Measurements from ENCODE around the gene AUTS2.

AUTS2 gene

GRCh38 chr7:70402069-70402468, 803.8 kb downstream of the AUTS2 start:
- Histone ChIP-seq H3F3A (ENCODE audit: low read depth) (no peaks in the 10 kb centered on the region), H3K9me3 (ENCODE audit: insufficient read depth, low read depth, low read length) (no peaks in the 10 kb centered on the region), H3K27me3 (ENCODE audit: insufficient read depth, low read length, poor library complexity, severe bottlenecking) (no peaks in the 10 kb centered on the region), H3K9ac (ENCODE audit: low read depth, low read length, poor library complexity, severe bottlenecking) (no peak overlapping the region), H3K79me2 (ENCODE audit: insufficient read depth, low read length) (no peaks in the 10 kb centered on the region), H3K4me1 (ENCODE audit: insufficient read depth, low read length, poor library complexity, severe bottlenecking) (peaks cover 4% of the 10 kb centered on the region), H2AFZ (ENCODE audit: low read length) (no peak overlapping the region), H4K20me1 (ENCODE audit: insufficient read depth, low read length, poor library complexity, severe bottlenecking) (no peaks in the 10 kb centered on the region), H3K4me2 (ENCODE audit: low read depth, low read length, poor library complexity, severe bottlenecking) (no peak overlapping the region), H3K36me3 (ENCODE audit: insufficient read depth, low read length) (no peaks in the 10 kb centered on the region), H3K4me3 (ENCODE audit: low read length, poor library complexity, severe bottlenecking) (no peak overlapping the region), H3K9me2 (replicated peaks; ENCODE audit: low read depth, low read length) (no peaks in the 10 kb centered on the region)
- TF ChIP-seq CTCF (conservative IDR thresholded peaks at IDR 0.05; ENCODE audit: low read length) = no peak
- no peak for TF ChIP-seq EZH2phosphoT487 (IDR thresholded peaks at IDR 0.05; ENCODE audit: borderline replicate concordance)

- Histone ChIP-seq H3F3A (ENCODE audit: low read depth) (no peaks in the 10 kb centered on the region), H3K4me3 (ENCODE audit: low read length, poor library complexity, severe bottlenecking) (no peak overlapping the region), H3K36me3 (ENCODE audit: insufficient read depth, low read length) (no peaks in the 10 kb centered on the region), H3K79me2 (ENCODE audit: insufficient read depth, low read length) (no peaks in the 10 kb centered on the region), H2AFZ (ENCODE audit: low read length) (no peak overlapping the region), H3K9ac (ENCODE audit: low read depth, low read length, poor library complexity, severe bottlenecking) (no peak overlapping the region), H3K9me3 (ENCODE audit: insufficient read depth, low read depth, low read length) (no peaks in the 10 kb centered on the region), H3K4me1 (ENCODE audit: insufficient read depth, low read length, poor library complexity, severe bottlenecking) (peaks cover 14% of the 10 kb centered on the region), H3K27me3 (ENCODE audit: insufficient read depth, low read length, poor library complexity, severe bottlenecking) (no peaks in the 10 kb centered on the region), H3K9me2 (replicated peaks; ENCODE audit: low read depth, low read length) (no peaks in the 10 kb centered on the region), H3K4me2 (ENCODE audit: low read depth, low read length, poor library complexity, severe bottlenecking) (no peak overlapping the region), H4K20me1 (ENCODE audit: insufficient read depth, low read length, poor library complexity, severe bottlenecking) (no peaks in the 10 kb centered on the region)
- no peak for TF ChIP-seq CTCF (conservative IDR thresholded peaks at IDR 0.05; ENCODE audit: low read length)
- TF ChIP-seq EZH2phosphoT487 (IDR thresholded peaks at IDR 0.05; ENCODE audit: borderline replicate concordance) = no peak
Observed at GRCh38 chr7:70405241-70405640, 807.0 kb downstream of the AUTS2 start.

GRCh38 chr7:70406186-70406949, 808.1 kb downstream of the AUTS2 start:
- Histone ChIP-seq H3F3A (ENCODE audit: low read depth) (no peaks in the 10 kb centered on the region), H3K27me3 (ENCODE audit: insufficient read depth, low read length, poor library complexity, severe bottlenecking) (no peaks in the 10 kb centered on the region), H3K4me2 (ENCODE audit: low read depth, low read length, poor library complexity, severe bottlenecking) (no peak overlapping the region), H4K20me1 (ENCODE audit: insufficient read depth, low read length, poor library complexity, severe bottlenecking) (no peaks in the 10 kb centered on the region), H3K4me1 (ENCODE audit: insufficient read depth, low read length, poor library complexity, severe bottlenecking) (peaks cover 14% of the 10 kb centered on the region), H3K9ac (ENCODE audit: low read depth, low read length, poor library complexity, severe bottlenecking) (no peak overlapping the region), H3K36me3 (ENCODE audit: insufficient read depth, low read length) (no peaks in the 10 kb centered on the region), H3K9me2 (replicated peaks; ENCODE audit: low read depth, low read length) (no peaks in the 10 kb centered on the region), H2AFZ (ENCODE audit: low read length) (no peak overlapping the region), H3K79me2 (ENCODE audit: insufficient read depth, low read length) (no peaks in the 10 kb centered on the region), H3K9me3 (ENCODE audit: insufficient read depth, low read depth, low read length) (no peaks in the 10 kb centered on the region), H3K4me3 (ENCODE audit: low read length, poor library complexity, severe bottlenecking) (no peak overlapping the region)
- no peak for TF ChIP-seq EZH2phosphoT487 (IDR thresholded peaks at IDR 0.05; ENCODE audit: borderline replicate concordance)
- no peak for TF ChIP-seq CTCF (conservative IDR thresholded peaks at IDR 0.05; ENCODE audit: low read length)
